ENCODE results near the gene PGS1.
A peak's percentile ranks its signal among the peaks of the same experiment; 100 is the strongest.

PGS1 gene

DNA sequence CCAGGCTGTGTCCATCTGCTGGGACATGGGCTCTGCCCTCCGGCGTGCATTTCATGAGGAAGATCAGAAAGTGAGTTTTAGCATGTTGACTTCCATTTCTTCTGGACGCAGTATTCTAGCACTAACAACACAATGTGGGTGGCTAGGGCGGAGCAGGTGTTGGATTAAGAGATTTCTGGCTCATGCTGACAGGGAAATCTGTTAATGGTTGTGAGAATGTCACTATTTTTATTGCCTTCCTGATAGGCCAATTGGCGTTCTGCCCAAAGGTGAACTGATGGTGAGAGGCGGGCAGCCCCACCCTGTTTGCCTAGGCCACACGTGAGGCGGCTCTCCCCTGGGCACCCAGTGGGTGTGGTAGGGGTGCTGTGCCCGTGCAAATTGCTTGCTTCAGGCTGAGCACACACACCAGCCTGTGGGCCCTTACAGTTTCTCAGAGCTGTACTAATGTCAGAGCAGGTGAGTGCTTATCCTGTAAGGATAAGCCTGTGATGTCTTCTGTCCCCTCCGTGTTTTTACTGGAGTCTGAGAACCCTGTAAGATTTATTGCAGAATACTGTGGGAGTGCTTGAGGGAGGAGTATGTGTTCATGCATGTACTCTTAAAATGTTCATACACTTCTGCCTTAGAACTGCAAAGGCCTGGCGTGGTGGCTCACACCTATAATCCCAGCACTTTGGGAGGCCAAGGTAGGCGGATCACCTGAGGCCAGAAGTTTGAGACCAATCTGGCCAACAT is 30.9 kb downstream of the PGS1 start:
- no peak for DNase-seq (ENCODE audit: low read depth)

DNA sequence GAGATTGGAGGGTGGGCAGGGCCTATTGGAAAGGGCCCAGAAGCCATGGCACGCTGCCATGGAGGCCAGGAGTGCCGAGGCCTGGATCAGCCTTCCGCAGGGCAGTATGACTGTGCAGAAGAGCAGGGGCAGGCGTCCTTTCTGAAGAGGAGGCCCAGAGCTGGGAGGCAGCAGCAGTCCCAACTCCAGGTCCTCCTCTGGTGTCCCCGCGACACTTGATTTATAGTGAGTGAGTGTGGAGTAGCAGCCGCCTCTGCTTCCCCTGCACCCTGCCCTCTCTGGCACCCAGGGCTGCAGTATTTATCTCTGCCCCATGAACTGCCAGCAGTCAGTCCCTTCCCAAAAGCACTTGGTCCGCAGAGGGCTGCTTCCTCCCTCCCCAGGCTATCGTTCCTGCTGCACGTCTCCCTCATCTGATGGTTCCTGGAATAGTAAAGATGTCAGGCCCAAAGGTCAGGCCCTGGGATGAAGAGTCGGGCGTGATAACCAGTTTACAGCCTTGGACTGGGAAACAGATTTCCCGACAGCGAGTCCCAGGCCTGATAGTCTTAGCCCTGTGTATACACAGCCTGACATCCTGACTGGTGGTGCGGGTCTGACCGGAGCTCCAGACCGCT is 32.9 kb downstream of the PGS1 start:
- DNase-seq (ENCODE audit: low read depth): no peak

DNA sequence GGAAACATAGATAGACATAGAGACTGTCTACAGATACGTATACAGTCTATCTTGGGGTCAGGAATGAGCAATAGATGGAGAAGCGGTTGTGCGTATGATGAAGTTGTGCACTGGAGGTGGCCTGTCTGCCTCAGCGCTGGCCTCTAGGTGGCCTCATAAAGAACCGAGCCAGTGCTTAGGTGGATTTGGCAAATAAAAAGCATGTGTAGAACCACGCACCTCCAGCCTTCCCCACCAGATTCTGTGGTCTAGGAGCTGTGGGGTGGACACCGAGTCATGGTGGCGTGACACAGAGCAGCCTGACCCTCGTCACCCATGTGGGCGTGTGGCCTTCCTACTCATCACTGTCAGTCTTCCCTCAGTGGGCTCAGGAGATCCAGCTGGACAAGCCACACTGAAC is 34.0 kb downstream of the PGS1 start:
- no peak for DNase-seq (ENCODE audit: low read depth)

DNA sequence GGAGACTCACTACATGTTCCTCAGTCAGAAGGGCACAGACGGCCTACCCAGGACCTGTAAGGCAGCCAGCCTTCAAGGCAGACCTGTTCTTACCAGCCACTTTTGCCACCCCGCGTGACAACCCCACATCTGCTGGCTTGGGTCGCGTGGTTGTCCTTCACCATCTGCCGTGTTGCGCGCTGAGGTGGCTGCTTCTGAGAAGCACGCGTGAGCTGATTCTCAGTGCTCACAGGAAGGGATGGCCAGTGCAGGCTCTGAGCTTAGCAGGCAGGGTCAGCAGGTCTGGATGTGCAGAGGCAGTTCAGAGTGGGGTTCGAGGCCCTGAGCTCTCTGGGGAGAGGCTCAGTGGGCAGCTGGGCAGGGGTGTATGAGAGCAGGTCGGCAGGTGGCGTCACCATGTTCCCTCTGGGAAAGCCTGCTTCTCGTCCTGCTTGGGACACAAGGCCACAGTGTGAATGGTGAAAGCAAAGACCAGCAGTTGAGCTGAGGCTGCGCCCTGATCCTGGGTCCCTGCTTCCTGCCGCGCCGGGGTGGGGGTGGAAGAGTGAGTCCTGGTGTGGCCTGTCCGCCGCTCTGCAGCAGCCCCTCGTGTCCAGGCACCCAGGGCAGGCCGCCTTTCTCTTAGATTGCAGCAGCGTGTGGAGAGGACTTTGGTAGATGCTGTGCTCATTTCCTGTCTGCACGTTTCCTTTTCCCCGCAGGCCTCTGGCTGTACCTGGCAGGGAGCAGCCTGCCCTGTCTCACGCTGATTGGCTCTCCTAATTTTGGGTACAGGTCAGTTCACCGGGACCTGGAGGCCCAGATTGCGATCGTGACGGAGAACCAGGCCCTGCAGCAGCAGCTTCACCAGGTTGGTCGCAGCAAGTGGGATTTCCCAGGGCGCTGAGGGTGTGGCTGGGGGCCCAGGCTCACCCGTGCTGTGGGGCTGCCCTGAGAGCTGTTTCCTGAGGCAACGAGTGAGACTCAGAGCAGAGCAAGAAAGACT is 36.0 kb downstream of the PGS1 start:
- no peak for DNase-seq (ENCODE audit: low read depth)

DNA sequence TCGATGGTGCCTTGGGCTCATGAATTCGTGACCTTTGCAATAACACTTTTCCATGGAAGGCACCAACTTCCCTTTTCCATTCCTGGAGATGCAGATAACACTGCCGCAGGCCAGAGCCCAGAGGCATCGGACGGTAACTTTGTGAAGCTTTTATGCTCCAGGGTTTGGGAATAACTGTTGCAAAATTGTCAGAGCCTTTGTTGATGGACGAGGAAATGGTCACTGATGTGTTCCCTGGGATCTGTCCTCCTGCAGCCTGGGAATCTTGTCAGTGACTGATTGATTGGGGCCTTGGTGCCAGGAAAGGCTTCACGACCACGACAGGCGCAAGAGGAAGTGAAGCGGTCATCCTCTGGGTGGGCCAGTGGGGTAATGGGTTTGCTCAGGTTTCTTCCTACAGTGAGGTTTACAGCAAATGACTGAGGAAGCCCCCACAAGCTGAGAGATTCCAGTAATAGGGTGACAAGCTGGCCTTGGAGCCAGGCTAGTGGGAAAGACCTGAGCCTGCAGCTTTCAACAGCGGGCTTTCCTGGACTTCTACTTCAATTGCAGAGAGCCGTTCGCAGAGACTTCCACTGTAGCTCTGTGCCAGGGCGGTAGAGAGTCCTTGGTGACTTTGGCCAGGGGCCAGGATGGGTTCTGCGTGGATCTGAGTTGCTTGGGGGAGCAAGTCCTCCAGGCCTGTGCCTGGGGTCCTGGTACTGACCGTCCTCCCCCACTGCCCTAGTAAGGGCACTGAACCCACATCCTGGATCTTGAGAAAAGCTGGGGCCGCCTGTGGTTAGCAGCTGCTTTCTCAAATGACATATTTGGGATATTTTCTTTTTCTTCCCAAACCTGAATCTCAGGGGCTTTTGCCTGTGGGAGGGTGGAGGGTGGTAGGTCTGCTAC is 37.6 kb downstream of the PGS1 start:
- no peak for DNase-seq (ENCODE audit: low read depth)

DNA sequence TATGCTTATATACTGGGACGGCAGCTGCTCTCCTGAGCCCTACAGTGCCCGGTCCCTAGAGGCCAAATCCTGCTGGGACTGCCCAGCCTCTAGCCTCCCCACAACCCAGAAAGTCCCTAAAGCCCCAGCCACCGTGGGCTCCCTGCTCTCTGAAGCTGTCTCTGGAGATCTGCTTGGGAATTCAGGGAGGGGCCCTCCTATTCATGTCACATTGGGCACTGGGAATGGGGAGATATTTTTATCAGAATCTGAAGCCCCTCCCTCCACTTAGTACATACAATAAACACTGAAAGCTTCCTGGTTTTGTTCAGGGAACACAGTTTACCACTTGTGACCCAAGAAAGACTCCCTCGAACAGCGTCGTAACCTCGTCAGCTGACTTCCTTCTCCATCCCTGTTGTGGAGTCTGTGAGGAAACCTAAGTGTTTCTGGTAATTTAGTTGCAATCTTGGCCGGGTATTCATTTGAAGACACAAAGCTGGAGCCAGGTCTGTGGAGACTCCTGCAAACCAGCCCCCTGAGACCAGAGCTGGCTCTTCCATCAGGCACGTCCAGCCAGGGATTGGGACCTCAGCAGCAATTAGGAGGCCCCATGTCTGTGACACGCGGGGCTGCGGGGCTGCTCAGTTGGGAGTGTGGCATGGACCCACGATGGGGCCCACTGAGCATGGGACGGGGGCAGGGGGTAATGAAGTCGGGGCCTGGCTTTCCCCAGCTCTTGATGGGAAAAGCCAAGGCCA is 38.5 kb downstream of the PGS1 start:
- DNase-seq (ENCODE audit: low read depth): no peak

DNA sequence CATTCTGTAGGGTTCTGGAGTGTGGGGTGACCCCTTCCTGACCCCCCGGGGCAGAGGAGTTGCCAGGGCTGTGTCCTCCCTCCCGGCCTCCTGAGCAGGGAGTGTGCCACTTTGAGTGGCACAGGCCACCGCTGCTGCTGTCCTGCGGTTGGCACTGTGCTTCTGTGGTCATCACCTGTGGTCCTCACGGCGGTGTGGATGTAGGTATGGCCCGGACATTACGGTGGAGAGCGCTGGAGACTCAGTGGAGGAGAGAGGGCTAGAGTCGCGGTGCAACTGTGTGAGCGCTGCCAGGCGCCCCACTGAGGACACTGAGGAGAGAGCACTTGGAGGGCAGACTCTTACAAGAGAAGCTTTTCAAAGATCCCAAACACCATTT is 39.1 kb downstream of the PGS1 start:
- no peak for DNase-seq (ENCODE audit: low read depth)

DNA sequence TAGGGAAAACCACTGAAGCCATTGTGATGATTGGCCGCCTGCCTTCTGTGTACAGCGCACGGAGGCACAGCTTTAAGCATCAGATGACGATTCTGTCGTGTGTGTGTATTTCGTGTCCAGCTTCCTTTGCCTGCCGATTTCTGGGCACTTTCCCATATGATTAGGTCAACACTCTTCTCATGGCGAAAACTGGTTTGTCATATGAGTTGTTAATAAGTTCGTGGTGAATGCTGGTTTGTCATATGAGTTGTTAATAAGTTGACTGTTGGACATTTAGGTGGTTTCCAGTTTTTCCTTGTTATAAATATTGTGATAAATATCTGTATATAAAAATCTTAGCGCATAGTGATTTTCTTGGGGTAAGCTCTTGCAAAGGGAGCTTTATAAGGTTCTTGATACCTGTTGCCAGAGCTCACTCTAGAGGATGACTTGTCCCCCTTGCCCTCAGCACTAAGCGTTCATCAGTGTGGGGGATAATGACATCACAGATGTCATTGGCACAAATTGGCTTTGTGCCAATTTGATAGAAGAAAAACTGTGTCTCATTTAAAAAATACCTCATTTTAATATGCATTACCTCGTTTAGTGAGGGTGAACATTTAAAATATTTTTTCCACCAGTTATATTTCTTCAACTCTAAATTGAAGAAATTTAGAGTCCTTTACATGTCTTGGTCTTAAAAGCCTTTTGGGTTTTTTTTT is 40.0 kb downstream of the PGS1 start:
- no peak for DNase-seq (ENCODE audit: low read depth)

DNA sequence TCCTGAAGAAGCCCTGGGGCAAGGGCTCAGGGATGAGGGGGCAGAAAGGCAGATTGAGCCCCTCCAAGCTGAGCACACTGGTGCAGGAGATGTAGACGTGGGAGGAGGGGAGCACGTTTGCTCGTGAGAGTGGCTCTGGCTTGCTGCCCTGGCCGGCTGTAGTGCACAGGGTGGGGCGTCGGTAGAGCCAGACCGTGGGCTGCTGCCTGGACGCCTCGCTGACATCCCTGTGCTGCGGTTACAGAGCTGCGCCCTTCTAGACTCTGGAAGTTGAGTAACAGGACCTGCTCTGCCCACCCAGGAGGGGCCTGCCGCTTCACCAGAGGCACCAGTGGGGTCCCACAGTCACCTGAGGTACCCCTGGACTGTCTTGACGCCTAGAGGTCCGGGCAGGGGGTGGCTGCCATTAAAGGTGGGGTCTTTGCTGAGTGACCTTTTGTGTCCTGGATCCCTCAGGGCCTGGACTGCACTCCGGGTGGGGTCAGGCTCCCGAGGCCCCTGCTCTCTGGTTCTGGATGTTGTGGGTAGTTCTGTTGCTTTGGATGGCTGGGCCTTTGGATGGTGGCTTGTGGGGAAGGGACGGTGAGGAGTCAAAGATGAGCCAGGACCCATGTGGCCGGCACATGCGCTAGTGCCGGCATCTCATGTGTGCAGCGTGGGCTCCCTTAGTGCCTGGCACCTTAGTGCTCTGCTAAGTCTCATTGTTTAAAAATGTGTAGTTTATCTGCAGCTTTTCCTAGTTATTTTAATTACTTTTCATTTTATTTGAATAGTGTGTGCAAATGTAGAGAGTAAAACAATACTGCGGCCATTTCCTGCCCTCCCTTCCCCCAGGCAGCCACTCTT is 41.7 kb downstream of the PGS1 start:
- no peak for DNase-seq (ENCODE audit: low read depth)

DNA sequence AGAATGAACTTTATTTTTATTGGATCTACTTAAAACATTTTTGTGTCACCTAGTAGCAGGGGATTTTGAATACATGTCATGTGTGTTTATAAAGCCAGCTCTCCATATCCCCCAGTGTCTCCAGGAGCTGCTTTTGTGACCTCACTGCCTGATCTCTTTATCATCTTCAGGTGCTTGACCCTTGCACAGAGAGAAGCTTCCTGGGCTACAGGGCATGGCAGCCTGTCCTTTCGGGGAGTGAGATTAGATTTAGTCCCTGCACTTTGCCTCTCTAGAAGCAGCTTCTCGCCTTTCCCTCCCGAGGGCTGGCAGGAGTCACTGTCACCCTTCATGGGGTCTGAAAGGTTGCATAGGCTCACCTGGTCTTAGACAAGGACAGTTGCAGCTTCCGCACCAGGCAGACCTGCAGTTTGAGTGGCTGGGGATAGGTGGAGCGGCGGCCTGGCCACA is 42.7 kb downstream of the PGS1 start:
- no peak for DNase-seq (ENCODE audit: low read depth)

DNA sequence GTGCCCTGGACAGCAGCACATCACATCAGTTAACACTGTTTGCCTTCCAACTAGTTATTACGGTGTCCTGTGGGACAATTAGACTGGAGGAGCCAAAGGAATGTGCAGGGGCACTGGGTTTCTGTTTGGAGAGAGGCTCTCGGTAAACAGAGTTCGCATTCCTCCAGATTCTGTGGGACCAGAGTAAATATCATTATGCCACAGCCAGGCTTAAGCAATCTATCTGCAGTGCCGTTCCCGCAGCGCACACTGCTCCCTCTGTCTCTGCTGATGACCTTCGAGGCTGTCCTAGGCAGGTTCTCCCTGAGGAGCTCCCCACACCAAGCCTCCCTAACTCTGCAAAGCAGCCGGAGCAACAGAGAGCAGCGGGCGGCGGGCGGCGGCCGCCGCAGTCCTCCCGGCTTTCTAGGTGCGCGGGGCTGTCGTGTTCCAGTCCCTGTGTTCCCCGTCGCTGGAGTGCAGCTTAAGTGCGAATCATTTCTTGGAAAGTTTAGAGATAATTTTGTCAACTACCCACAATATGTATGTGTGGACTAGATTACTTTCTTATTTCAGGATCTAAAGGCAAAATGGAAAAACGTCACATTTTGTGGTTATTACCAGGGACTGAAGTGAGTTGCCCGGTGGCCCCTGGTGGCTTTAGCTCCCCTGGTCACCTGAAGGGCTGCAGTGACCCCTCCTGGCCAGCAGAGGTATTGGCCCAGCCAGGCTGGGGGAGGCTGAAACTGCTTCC is 43.3 kb downstream of the PGS1 start:
- peak; percentile 47 for DNase-seq (ENCODE audit: low read depth)

DNA sequence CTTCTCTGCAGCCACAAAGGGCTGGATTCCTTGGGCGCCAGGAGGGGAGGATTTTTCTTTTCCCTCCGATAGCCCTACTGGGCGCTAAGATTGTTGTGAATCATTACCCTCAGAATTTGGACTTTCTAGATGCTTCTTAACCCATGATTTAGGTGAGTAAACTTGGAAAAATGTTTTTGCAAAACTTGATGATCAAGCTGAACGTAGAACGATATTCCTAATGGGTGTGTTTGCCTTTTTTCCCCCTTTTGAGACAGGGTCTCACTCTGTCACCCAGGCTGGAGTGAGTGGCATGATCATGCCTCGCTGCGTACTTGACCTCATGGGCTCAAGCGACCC is 43.8 kb downstream of the PGS1 start:
- no peak for DNase-seq (ENCODE audit: low read depth)

DNA sequence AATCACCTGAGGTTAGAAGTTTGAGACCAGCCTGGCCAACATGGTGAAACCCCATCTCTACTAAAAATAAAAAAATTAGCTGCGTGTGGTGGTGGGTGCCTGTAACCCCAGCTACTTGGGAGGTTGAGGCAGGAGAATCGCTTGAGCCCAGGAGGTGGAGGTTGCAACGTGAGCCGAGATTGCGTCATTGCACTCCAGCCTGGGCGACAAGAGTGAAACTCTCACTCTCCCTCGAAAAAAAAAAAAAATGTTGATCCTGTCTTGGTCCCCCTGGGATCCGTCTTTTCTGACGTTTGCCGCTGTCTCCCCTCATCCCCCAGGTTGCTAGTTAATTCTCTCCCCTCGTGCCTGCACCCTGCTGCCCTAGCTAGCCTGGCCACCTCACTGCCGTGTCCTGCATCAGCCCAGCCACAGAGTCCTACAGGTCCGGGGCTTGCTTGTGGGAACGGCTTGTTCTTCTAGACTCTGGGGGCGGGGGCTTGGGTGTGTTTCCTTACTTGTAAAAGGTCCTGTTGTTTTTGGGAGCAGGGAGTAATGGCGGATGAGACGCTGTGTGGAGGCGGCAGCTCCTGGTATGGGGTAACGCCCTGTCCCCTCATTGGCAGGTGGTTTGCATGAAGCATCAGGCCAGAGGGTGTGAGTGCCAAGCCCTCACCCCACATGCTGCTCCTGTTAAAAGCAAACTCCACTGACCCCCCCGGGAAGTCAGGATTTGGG is 44.6 kb downstream of the PGS1 start:
- no peak for DNase-seq (ENCODE audit: low read depth)

DNA sequence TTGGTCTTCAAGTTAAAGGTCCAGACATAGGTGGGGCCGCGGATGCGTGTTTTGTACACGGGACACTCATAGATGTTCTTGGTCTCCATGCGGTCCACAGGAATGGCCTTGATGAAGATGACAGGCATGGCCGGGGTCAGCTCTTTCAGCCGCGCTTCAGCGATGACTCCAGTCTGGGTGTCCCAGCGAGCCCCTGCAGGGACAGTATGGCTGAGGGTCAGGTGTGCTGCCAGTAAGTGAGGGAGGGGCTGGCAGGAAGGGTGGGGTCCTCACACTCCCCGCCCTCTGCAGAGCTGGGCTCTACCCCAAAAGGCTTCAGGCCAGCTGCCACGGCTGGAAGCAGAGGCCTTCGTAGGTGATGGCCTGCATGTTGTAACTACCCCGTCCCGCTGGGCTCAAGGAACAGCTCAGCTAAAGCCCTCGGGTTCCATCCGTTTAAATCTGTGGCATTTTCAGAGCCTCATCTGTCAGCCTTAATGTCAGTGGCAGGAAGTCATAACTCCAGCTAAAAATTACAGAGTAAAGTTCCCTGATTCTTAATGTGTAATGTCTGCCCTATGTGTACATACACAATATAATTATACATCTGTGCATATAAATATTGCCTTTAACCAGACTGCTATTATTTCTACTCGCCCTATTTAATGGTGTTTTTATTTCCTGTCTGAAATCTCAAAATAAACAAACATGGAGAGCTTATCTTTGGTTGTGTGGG is 45.7 kb downstream of the PGS1 start:
- DNase-seq (ENCODE audit: low read depth): no peak

DNA sequence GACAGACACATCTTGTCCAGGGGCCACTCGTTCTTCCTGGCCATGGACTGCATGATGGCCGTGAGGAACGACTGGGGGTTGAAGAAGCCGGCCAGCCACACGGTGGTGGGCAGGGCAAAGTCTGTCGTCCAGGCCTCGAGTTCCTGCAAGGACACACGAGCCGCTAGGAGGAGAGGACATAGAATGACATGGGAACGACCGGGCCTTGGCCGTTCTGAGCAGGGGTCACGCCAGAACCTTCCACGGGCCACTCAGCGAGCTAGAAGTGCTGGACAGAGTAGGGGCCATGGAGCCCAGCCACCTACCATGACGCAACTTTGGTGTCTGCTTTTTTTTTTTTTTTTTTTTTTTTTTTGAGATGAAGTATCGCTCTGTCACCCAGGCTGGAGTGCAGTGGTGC is 47.0 kb downstream of the PGS1 start:
- DNase-seq (ENCODE audit: low read depth): no peak

DNA sequence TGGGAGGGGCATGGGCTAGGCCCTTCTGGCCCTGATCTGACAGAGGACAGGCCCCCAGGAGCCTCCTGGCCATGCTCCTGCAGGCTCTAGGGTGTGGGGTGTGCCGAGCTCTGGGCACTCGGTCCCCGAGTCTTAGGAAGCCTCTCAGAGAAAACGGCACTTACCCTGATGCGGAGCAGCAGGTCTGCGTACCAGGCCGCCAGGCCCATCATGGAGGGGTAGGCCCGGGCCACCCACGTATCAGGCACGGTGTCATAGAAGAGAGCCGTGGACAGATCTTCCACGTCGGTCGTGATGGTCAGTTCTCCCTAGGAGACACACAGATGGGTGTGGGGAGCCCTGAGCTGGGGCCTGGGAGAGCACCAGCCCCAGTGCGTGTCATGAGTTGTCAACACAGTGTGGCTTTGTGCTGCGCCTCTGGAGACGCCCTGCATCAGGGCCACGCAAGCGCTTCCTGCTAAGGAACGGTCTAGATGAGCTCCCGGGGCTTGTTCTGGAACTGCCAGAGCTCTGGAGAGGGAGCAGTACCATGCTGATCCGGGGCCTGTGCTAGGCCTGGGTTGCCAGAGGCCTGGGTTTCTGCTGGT is 47.9 kb downstream of the PGS1 start:
- DNase-seq (ENCODE audit: low read depth): no peak

DNA sequence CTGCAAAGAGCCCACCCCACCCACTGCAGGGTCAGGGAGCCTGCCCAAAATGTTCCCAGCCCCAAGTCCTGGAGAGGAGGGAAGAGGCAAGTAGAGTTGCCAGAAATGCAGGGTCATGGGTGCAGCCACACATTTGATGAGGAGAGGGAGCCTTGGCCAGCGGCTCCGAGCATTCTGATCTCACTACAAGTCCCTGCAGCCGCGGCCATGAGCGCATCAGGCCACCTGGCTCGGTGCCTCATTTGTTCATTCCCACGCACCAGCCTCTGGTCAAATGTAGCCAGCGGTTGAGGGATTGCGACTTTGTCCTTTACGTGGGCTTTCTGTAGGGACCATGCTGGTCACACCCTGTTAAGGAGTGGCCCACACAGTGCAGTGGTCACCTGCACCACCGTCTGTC is 48.7 kb downstream of the PGS1 start:
- no peak for DNase-seq (ENCODE audit: low read depth)

Data from stromal cell of bone marrow (primary cell).